KOPT-K1 (cell line): Measurements from ENCODE around the gene ALDH1A1.

Experiments
- H3K27ac ChIP-seq: fragments of 200-600 bp; sonication (generic); 2 replicates; pipeline ENCODE4 v1.5.1; 2016; ENCODE audit warnings: antibody characterized with exemption, mild to moderate bottlenecking, low read depth, low read length; ENCODE audit not compliant: poor library complexity, severe bottlenecking
- H3K36me3 ChIP-seq: fragments of 200-600 bp; sonication (generic); 2 replicates; pipeline ENCODE4 v1.5.1; 2017; ENCODE audit warnings: antibody characterized with exemption, mild to moderate bottlenecking, low read length, moderate library complexity; ENCODE audit not compliant: insufficient read depth
- H3K9me3 ChIP-seq: fragments of 200-600 bp; sonication (generic); 2 replicates; pipeline ENCODE4 v1.5.1; 2017; ENCODE audit warnings: antibody characterized with exemption, low read length, mild to moderate bottlenecking; ENCODE audit not compliant: insufficient read depth, poor library complexity, severe bottlenecking

Gene ALDH1A1

DNA sequence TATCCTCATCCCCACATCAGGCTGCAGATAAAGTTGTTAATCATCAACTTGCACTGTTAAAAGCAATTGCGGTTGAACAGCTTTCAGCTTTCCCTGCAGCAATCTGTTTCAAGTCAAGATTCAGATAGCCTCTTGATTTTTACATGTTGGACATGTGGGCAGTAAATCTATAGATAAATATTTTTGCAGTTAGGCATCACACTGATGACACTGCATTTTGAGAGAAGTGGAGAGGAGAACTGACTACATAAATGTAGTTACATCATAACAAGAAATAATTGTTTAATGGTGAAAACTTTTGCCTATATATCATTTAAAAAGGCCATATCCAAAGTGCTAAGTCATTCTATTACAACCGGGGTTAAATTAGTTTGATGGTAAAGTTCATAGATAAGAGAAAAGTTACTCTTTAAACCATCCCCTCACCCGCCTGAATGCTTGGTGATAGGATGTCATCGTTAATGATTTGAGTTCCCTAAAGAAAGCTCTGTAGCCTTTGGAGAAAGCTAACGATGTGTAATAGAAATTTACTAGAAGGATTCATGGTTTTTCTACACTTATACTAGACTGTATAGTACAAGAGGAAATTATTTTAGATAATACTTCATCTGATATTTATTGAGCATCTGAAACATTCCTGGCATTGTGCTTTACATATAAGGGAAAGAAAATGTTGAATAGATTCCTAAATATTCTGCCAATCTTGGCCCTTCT is 30.8 kb upstream of the ALDH1A1 start:
- Histone ChIP-seq H3K36me3 (no peaks in the 10 kb centered on the region), H3K9me3 (no peaks in the 10 kb centered on the region), H3K27ac (no peak overlapping the region)

DNA sequence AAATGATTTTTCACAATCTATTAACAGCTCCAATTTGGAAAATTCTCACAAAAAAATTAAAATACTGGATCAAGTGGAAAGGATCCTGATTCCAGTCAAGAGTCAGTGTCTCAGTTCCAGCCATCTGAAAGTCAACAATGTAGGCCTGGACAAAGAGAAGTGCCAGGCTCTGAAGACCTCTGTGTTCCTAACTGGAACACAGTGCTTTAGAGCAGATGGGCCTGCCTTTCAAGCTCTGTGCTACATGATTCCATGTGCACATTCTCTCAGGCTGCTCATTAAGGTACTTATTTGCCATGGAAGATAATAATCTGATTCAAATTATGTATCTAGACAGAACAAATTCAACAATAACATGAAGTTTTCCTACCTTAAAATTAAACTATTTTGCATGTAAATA is 30.2 kb upstream of the ALDH1A1 start:
- H3K9me3 ChIP-seq: no peaks in the 10 kb centered on the region
- H3K27ac ChIP-seq: no peak overlapping the region
- H3K36me3 ChIP-seq: no peaks in the 10 kb centered on the region

DNA sequence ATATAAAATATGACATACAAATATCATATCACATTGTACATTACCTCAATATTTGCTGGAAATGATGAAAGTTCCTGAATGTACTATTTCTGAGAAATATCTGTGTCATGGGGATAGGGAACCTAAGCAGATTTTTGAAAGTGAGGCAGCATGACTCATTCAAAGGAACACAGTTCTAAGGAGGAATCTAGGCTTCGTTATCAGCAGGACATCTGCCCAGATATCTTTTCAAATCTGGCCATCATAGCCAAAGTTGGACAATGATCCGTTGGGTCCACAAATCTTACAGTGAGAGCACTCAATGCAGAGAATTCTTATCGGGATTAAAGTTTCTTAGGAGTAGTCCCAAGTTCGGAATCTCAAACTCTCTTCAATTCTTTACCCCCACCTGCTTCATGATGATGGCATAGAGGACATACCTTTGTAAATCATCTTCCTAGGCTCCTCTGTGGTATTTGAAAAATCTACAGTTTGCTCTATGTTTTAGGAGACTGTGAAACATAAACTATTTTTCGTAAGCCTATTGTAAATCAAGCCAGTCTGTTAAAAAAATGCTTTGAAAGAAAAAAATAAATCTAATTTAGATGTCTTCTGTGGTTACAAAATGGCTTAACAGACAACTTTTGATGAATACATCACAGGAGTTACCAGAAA is 29.4 kb upstream of the ALDH1A1 start:
- Histone ChIP-seq H3K36me3 (no peaks in the 10 kb centered on the region), H3K27ac (no peak overlapping the region)

DNA sequence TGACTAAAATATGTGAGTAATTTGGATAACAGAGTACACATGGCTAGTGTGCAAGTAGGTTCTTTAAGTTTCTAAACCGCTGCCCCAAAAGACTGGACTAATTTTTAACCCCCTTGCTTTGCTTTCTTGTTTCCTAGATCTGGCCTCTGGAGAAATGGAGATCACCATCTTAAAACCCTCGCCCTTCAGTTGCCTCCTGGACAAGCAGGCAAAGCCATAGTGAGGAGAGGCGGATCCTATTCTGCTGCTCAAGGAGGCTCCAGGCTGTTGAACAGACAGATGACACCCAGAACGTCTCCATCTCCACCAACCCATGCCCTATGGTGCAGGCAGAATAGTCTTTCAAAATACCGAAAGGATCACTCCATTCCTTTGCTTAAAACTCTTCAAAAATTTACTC is 28.6 kb upstream of the ALDH1A1 start:
- Histone ChIP-seq H3K9me3 (no peaks in the 10 kb centered on the region), H3K36me3 (no peaks in the 10 kb centered on the region), H3K27ac (no peak overlapping the region)

More for the DNA sequence above, 29.4 kb upstream of the ALDH1A1 start:
- H3K9me3 ChIP-seq: no peaks in the 10 kb centered on the region

- no peak overlapping the region for H3K27ac ChIP-seq
- H3K9me3 ChIP-seq: no peaks in the 10 kb centered on the region
- no peaks in the 10 kb centered on the region for H3K36me3 ChIP-seq
These were observed 27.9 kb upstream of the ALDH1A1 start for GRCh38 chr9:72980600-72981265.

DNA sequence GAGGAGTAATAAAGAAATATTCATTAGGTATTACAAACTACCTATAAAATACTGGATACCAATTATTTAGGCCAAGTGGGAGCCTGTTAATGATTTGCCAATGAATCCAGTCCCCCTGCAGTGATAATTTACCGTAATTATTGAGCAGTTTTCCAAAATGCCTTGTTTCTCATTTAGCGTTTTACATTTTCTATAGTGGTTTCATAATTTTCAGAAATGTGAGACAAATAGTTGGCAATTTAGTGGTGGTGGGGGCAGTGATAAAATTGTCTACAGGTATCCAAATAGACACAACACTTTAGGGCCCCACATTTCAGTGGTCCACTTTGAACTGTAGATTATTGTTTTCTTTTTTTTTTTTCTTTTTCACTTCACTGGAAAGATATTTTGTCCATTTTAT is 27.3 kb upstream of the ALDH1A1 start:
- Histone ChIP-seq H3K36me3 (no peaks in the 10 kb centered on the region), H3K27ac (no peak overlapping the region), H3K9me3 (no peaks in the 10 kb centered on the region)

DNA sequence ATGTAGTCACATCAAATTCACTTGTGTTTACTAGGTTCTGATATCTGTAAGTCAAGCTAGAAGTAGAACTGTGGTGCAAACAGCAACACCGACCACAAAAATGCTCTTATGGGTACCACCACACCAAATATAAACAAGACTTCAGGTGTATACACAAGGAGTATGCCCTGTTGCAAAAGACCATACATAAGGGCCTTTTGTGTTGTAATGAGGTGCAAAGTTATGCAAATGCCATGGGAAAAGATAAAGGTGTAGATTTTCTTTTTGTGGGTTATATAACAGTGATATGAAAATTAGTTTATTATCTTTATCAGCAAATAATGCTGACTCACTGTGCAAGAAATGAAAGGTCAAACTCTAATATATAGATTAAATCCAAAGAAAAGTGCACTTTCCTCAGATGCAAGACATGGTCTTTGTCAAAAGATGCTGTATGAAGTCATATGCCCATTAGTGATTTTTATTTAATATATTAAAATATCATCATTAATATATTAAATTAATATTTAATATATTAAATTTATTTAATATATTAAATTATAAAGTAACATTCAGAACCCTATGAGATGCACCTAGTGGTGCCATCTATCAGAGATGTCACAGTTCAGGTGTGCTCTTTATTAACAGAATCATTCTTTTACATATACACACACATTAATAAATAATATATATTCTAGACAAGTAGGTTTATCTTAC is 26.7 kb upstream of the ALDH1A1 start:
- Histone ChIP-seq H3K9me3 (no peaks in the 10 kb centered on the region), H3K36me3 (no peaks in the 10 kb centered on the region), H3K27ac (no peak overlapping the region)

- no peak overlapping the region for H3K27ac ChIP-seq
- no peaks in the 10 kb centered on the region for H3K36me3 ChIP-seq
- H3K9me3 ChIP-seq: no peaks in the 10 kb centered on the region
These were observed 25.9 kb upstream of the ALDH1A1 start for GRCh38 chr9:72978744-72979143.

DNA sequence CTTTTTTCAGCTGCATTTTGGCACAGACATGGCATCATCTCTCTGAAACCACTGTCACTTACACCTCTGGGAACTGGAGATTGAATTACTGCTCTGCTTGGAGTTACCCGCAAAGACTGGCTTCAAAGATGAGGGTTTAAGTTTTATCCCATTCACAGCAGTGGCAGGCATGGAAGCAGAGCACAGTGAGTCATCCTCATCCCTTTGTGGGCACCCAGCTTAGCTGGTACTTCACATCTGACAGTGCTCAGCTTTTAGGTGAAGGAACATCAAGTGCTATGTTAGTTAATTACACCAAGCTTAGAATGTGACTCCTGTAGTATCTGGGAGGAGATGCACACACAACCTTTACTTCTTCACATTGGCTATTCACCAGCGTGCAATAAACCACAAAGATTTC is 24.8 kb upstream of the ALDH1A1 start:
- Histone ChIP-seq H3K9me3 (no peaks in the 10 kb centered on the region), H3K27ac (no peak overlapping the region), H3K36me3 (no peaks in the 10 kb centered on the region)

DNA sequence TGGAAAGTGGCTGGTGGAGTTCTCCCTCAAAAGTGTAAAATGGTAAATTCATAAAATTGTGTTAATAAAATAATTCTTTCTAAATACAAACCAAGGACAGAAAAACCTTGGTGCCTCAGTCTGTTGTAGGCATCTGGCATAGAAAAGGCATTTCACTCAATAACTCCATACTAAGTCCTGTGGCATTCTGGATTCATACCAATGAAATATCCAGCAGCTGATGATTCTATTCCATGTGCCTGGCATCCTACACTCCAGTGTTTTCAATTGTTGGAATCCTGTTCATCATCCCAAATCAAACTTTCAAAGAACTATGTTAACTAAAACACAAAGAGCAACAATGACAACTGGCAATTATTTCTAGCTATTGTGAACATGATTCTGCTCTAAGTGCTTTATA is 21.6 kb upstream of the ALDH1A1 start:
- no peak overlapping the region for H3K27ac ChIP-seq
- no peaks in the 10 kb centered on the region for H3K36me3 ChIP-seq
- H3K9me3 ChIP-seq: no peaks in the 10 kb centered on the region

- Histone ChIP-seq H3K9me3 (no peaks in the 10 kb centered on the region), H3K36me3 (no peaks in the 10 kb centered on the region), H3K27ac (no peak overlapping the region)
These were observed 19.8 kb upstream of the ALDH1A1 start for GRCh38 chr9:72972636-72973035.

GRCh38 chr9:72971411-72971810 is 18.6 kb upstream of the ALDH1A1 start:
- H3K9me3 ChIP-seq: no peaks in the 10 kb centered on the region
- no peak overlapping the region for H3K27ac ChIP-seq
- no peaks in the 10 kb centered on the region for H3K36me3 ChIP-seq

DNA sequence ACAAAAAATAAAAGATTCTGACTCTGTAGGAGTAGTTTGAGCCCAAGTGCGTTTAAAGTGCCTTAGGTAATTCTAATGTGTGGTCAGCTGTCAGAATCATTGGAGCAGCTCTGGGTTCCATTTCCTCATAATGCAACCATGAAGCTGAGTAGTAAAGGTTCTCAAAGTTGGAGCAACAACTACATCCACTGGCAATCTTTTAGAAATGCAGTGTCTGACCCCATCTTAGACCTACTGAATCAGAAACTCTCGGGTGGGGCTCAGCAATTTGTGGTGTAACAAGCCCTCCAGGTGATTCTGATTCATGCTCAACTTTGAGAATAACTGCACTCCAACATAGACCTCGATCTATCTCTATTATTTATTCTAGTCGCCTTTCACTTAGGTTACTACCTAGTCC is 7.6 kb upstream of the ALDH1A1 start:
- no peak overlapping the region for H3K27ac ChIP-seq
- no peaks in the 10 kb centered on the region for H3K9me3 ChIP-seq
- H3K36me3 ChIP-seq: no peaks in the 10 kb centered on the region

- Histone ChIP-seq H3K27ac (no peak overlapping the region), H3K36me3 (no peaks in the 10 kb centered on the region), H3K9me3 (no peaks in the 10 kb centered on the region)
These were observed 5.8 kb upstream of the ALDH1A1 start for GRCh38 chr9:72958485-72959281.

DNA sequence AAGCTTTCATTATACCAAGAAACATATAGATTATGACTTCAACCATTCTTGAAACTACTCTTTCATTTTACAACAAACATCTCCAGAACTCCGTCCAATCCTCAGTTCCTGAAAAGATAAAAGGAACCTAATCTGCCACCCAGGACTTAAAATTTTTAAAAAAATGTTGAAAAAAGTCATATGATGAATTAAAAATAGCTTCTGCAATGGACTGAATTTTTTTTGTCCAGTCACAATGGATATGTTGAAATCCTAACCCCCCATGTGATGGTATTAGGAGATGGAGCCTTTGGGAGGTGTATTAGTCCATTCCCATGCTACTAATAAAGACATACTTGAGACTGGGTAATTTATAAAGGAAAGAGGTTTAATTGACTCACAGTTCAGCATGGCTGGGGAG is 2.7 kb upstream of the ALDH1A1 start:
- Histone ChIP-seq H3K36me3 (no peaks in the 10 kb centered on the region), H3K27ac (no peak overlapping the region), H3K9me3 (no peaks in the 10 kb centered on the region)
